ENCODE results near the gene WWOX.

WWOX gene

DNA sequence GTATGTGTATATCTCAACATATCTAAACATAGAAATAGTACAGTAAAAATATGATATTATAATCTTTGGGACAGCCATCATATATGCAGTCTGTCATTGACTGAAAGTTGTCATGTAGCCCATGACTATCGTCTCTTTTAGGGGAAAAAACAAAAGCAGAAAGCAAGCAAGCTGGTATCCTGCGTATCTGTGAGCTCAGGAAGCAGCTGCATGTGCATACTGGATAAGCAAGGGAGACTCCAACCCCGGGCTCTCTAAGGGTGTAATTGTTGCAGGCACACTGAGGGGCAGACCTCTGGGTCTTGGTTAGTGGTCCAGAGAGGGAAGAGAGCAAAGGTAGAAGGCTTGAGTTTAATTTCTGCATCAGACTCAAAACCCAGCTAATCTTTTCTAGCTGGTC is 920.0 kb downstream of the WWOX start:
- Histone ChIP-seq H3K9ac (no peak overlapping the region), H3K36me3 (ENCODE audit: insufficient read depth) (no peaks in the 10 kb centered on the region), H3K4me1 (ENCODE audit: low read depth, poor library complexity, severe bottlenecking) (no peaks in the 10 kb centered on the region), H3K4me3 (IDR thresholded peaks at IDR 0.05; ENCODE audit: insufficient read depth, low read depth, low read length) (no peak overlapping the region), H3K27me3 (ENCODE audit: insufficient read depth, low read depth) (no peaks in the 10 kb centered on the region), H3K79me2 (ENCODE audit: insufficient read depth, low read depth) (no peaks in the 10 kb centered on the region), H2AFZ (ENCODE audit: low read depth) (no peak overlapping the region), H3K4me2 (no peak overlapping the region), H3K27ac (no peak overlapping the region), H4K20me1 (ENCODE audit: insufficient read depth) (no peaks in the 10 kb centered on the region)
- TF ChIP-seq, protein P1, sequence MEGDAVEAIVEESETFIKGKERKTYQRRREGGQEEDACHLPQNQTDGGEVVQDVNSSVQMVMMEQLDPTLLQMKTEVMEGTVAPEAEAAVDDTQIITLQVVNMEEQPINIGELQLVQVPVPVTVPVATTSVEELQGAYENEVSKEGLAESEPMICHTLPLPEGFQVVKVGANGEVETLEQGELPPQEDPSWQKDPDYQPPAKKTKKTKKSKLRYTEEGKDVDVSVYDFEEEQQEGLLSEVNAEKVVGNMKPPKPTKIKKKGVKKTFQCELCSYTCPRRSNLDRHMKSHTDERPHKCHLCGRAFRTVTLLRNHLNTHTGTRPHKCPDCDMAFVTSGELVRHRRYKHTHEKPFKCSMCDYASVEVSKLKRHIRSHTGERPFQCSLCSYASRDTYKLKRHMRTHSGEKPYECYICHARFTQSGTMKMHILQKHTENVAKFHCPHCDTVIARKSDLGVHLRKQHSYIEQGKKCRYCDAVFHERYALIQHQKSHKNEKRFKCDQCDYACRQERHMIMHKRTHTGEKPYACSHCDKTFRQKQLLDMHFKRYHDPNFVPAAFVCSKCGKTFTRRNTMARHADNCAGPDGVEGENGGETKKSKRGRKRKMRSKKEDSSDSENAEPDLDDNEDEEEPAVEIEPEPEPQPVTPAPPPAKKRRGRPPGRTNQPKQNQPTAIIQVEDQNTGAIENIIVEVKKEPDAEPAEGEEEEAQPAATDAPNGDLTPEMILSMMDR (conservative IDR thresholded peaks at IDR 0.05; ENCODE audit: low read depth, low read length) = no peak

DNA sequence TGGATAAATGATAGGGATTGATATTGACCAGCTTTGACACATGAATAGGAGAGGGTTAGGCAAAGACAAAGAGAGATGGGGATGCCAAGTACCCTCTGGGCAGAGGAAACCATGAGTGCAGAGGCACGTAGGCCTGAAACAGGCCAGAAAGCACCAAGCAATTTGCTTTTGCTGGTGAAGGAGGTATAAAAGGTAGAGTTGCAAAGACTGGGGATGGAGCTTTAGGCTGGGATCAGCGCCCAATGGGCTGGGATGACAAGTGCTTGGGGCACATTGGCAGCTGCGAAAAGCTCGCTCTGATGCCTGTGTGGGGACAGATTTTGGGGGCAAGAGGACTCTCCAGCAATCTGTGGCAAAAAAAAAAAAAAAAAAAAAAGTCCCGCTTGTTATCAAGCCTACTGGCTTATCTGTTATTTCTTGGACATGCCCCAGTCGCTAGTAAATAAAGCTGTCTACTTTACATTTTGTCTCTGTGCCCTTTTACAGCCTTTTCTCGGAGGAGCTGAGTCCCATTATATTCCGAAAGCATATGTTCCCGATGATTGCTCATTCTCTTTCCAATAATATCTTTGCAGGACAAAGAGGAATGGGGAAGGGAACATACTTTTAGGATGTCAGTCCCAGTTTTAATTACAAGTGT is 922.7 kb downstream of the WWOX start:
- H3K36me3 ChIP-seq (ENCODE audit: insufficient read depth) = no peaks in the 10 kb centered on the region
- H3K4me3 ChIP-seq (IDR thresholded peaks at IDR 0.05; ENCODE audit: insufficient read depth, low read depth, low read length) = no peak overlapping the region
- H4K20me1 ChIP-seq (ENCODE audit: insufficient read depth) = no peaks in the 10 kb centered on the region
- H3K9ac ChIP-seq = no peak overlapping the region
- no peak overlapping the region for H3K27ac ChIP-seq
- TF ChIP-seq, protein P1 (conservative IDR thresholded peaks at IDR 0.05; ENCODE audit: low read depth, low read length) = no peak
- H2AFZ ChIP-seq (ENCODE audit: low read depth) = no peak overlapping the region
- no peaks in the 10 kb centered on the region for H3K79me2 ChIP-seq (ENCODE audit: insufficient read depth, low read depth)
- H3K4me1 ChIP-seq (ENCODE audit: low read depth, poor library complexity, severe bottlenecking) = no peaks in the 10 kb centered on the region
- no peaks in the 10 kb centered on the region for H3K27me3 ChIP-seq (ENCODE audit: insufficient read depth, low read depth)
- H3K4me2 ChIP-seq = no peak overlapping the region

DNA sequence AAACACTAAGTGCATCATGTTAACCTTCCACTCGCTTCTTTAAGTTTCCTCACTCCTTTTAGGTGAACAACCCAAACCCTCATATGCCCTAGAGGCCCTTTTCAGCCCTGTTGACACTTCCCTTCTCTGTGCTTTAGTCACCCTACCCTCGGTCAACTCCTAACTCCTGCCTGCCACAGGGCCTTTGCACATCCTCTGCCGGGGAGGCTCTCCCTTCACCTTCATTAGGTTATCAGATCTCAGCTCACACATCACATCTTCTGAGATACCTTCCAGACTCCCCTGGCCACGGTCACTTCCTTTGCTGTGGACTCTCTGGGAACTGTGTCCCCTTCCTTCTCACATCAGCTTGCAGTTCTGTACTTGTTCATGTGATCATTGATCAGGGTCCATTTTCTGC is 926.7 kb downstream of the WWOX start:
- no peak overlapping the region for H3K4me3 ChIP-seq (IDR thresholded peaks at IDR 0.05; ENCODE audit: insufficient read depth, low read depth, low read length)
- no peaks in the 10 kb centered on the region for H3K36me3 ChIP-seq (ENCODE audit: insufficient read depth)
- TF ChIP-seq, protein P1 (conservative IDR thresholded peaks at IDR 0.05; ENCODE audit: low read depth, low read length) = no peak
- H3K9ac ChIP-seq = no peak overlapping the region
- no peak overlapping the region for H3K27ac ChIP-seq
- H3K4me2 ChIP-seq = no peak overlapping the region
- H4K20me1 ChIP-seq (ENCODE audit: insufficient read depth) = no peaks in the 10 kb centered on the region
- no peaks in the 10 kb centered on the region for H3K79me2 ChIP-seq (ENCODE audit: insufficient read depth, low read depth)
- H3K27me3 ChIP-seq (ENCODE audit: insufficient read depth, low read depth) = no peaks in the 10 kb centered on the region
- no peaks in the 10 kb centered on the region for H3K4me1 ChIP-seq (ENCODE audit: low read depth, poor library complexity, severe bottlenecking)
- no peak overlapping the region for H2AFZ ChIP-seq (ENCODE audit: low read depth)

DNA sequence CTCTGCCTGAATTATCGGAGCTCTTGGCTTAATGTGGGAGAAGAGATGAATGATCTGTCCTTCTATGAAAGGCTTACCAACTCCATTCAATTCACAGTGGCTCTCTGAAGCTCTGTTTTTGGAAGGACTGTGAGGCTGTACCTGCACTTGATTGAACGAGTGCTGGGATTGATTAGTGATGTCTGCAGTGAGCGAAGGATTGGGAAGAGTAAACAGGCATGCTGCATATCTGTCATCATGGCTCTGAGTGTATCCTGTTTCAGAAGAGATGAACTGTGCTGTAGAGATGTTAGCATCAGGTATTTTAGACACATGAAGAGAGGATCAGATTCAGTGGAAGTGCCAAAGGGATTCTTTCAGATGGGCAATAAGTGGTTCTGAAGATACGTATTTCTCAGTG is 937.1 kb downstream of the WWOX start:
- TF ChIP-seq, protein P1 (conservative IDR thresholded peaks at IDR 0.05; ENCODE audit: low read depth, low read length) = no peak
- H3K36me3 ChIP-seq (ENCODE audit: insufficient read depth) = no peaks in the 10 kb centered on the region
- H3K79me2 ChIP-seq (ENCODE audit: insufficient read depth, low read depth) = no peaks in the 10 kb centered on the region
- no peak overlapping the region for H3K4me2 ChIP-seq
- H4K20me1 ChIP-seq (ENCODE audit: insufficient read depth) = no peaks in the 10 kb centered on the region
- H3K4me1 ChIP-seq (ENCODE audit: low read depth, poor library complexity, severe bottlenecking) = no peaks in the 10 kb centered on the region
- H2AFZ ChIP-seq (ENCODE audit: low read depth) = no peak overlapping the region
- H3K27me3 ChIP-seq (ENCODE audit: insufficient read depth, low read depth) = no peaks in the 10 kb centered on the region
- no peak overlapping the region for H3K9ac ChIP-seq
- H3K4me3 ChIP-seq (IDR thresholded peaks at IDR 0.05; ENCODE audit: insufficient read depth, low read depth, low read length) = no peak overlapping the region
- no peak overlapping the region for H3K27ac ChIP-seq

Measured in KMS-11 (cell line).